Rectal smooth muscle tissue (tissue), 1 donor: Measurements from ENCODE around the gene SYCP2.

ENCODE experiments used
- H3K27ac ChIP-seq: one replicate; pipeline ENCODE4 v1.7.0; 2013; ENCODE audit warnings: low read depth, low read length, inconsistent platforms
- H3K27me3 ChIP-seq: one replicate; pipeline ENCODE4 v1.7.0; 2013; ENCODE audit warnings: low read length; ENCODE audit not compliant: control insufficient read depth, insufficient read depth
- H3K36me3 ChIP-seq: one replicate; pipeline ENCODE4 v1.7.0; 2013; ENCODE audit warnings: low read length; ENCODE audit not compliant: control insufficient read depth, insufficient read depth
- H3K4me1 ChIP-seq: one replicate; pipeline ENCODE4 v1.7.0; 2013; ENCODE audit warnings: low read length; ENCODE audit not compliant: control insufficient read depth, insufficient read depth
- H3K4me3 ChIP-seq: one replicate; pipeline ENCODE4 v1.7.0; 2013; ENCODE audit warnings: low read length
- H3K9ac ChIP-seq: one replicate; pipeline ENCODE4 v1.7.0; 2013; ENCODE audit warnings: low read length

The SYCP2 gene

GRCh38 chr20:59822291-59823029 lies 111.0 kb downstream of the SYCP2 start:
- H3K4me1 ChIP-seq = peaks cover 4% of the 10 kb centered on the region

GRCh38 chr20:59821788-59822187 lies 111.6 kb downstream of the SYCP2 start:
- peaks cover 4% of the 10 kb centered on the region for H3K4me1 ChIP-seq

More at GRCh38 chr20:59822291-59823029, 111.0 kb downstream of the SYCP2 start:
- Histone ChIP-seq H3K27ac (no peak overlapping the region), H3K36me3 (no peaks in the 10 kb centered on the region), H3K27me3 (no peaks in the 10 kb centered on the region), H3K4me3 (no peak overlapping the region), H3K9ac (no peak overlapping the region)

GRCh38 chr20:59821201-59821600 lies 112.2 kb downstream of the SYCP2 start:
- H3K4me1 ChIP-seq = peaks cover 4% of the 10 kb centered on the region
- H3K27me3 ChIP-seq = no peaks in the 10 kb centered on the region
- no peaks in the 10 kb centered on the region for H3K36me3 ChIP-seq
- no peak overlapping the region for H3K4me3 ChIP-seq
- no peak overlapping the region for H3K9ac ChIP-seq
- no peak overlapping the region for H3K27ac ChIP-seq

More at GRCh38 chr20:59821788-59822187, 111.6 kb downstream of the SYCP2 start:
- H3K9ac ChIP-seq = no peak overlapping the region
- no peaks in the 10 kb centered on the region for H3K36me3 ChIP-seq
- H3K27ac ChIP-seq = no peak overlapping the region
- H3K27me3 ChIP-seq = no peaks in the 10 kb centered on the region
- H3K4me3 ChIP-seq = no peak overlapping the region

GRCh38 chr20:59820204-59821041 lies 113.0 kb downstream of the SYCP2 start:
- H3K4me3 ChIP-seq = no peak overlapping the region
- H3K4me1 ChIP-seq = peaks cover 4% of the 10 kb centered on the region
- H3K27ac ChIP-seq = no peak overlapping the region
- no peaks in the 10 kb centered on the region for H3K36me3 ChIP-seq
- H3K9ac ChIP-seq = no peak overlapping the region
- H3K27me3 ChIP-seq = no peaks in the 10 kb centered on the region

- Histone ChIP-seq H3K4me3 (no peak overlapping the region), H3K27ac (no peak overlapping the region), H3K4me1 (peaks cover 4% of the 10 kb centered on the region), H3K36me3 (no peaks in the 10 kb centered on the region), H3K9ac (no peak overlapping the region), H3K27me3 (no peaks in the 10 kb centered on the region)
Observed at GRCh38 chr20:59819496-59820203, 113.8 kb downstream of the SYCP2 start.

GRCh38 chr20:59818911-59819310 lies 114.5 kb downstream of the SYCP2 start:
- no peak overlapping the region for H3K9ac ChIP-seq
- H3K27ac ChIP-seq = no peak overlapping the region
- H3K4me3 ChIP-seq = no peak overlapping the region
- H3K36me3 ChIP-seq = no peaks in the 10 kb centered on the region
- peaks cover 4% of the 10 kb centered on the region for H3K4me1 ChIP-seq
- H3K27me3 ChIP-seq = no peaks in the 10 kb centered on the region

GRCh38 chr20:59817846-59818615 lies 115.4 kb downstream of the SYCP2 start:
- H3K27me3 ChIP-seq = no peaks in the 10 kb centered on the region
- peaks cover 2% of the 10 kb centered on the region for H3K4me1 ChIP-seq
- no peak overlapping the region for H3K4me3 ChIP-seq
- no peak overlapping the region for H3K27ac ChIP-seq
- no peak overlapping the region for H3K9ac ChIP-seq
- H3K36me3 ChIP-seq = no peaks in the 10 kb centered on the region

- no peaks in the 10 kb centered on the region for H3K36me3 ChIP-seq
- no peaks in the 10 kb centered on the region for H3K27me3 ChIP-seq
- no peak overlapping the region for H3K27ac ChIP-seq
- H3K4me1 ChIP-seq = peaks cover 2% of the 10 kb centered on the region
- no peak overlapping the region for H3K4me3 ChIP-seq
- H3K9ac ChIP-seq = no peak overlapping the region
Observed at GRCh38 chr20:59817406-59817805, 116.0 kb downstream of the SYCP2 start.

GRCh38 chr20:59816146-59816738 lies 117.2 kb downstream of the SYCP2 start:
- Histone ChIP-seq H3K4me3 (no peak overlapping the region), H3K27me3 (no peaks in the 10 kb centered on the region), H3K36me3 (no peaks in the 10 kb centered on the region), H3K9ac (no peak overlapping the region), H3K4me1 (peaks cover 2% of the 10 kb centered on the region), H3K27ac (no peak overlapping the region)

- H3K27me3 ChIP-seq = no peaks in the 10 kb centered on the region
- H3K36me3 ChIP-seq = no peaks in the 10 kb centered on the region
- no peaks in the 10 kb centered on the region for H3K4me1 ChIP-seq
- no peak overlapping the region for H3K9ac ChIP-seq
- H3K27ac ChIP-seq = no peak overlapping the region
- H3K4me3 ChIP-seq = no peak overlapping the region
Observed at GRCh38 chr20:59814840-59815340, 118.5 kb downstream of the SYCP2 start.

GRCh38 chr20:59813948-59814839 lies 119.2 kb downstream of the SYCP2 start:
- Histone ChIP-seq H3K4me3 (no peak overlapping the region), H3K9ac (no peak overlapping the region), H3K27ac (no peak overlapping the region), H3K27me3 (no peaks in the 10 kb centered on the region), H3K4me1 (no peaks in the 10 kb centered on the region), H3K36me3 (no peaks in the 10 kb centered on the region)
